Cardiac fibroblast (primary cell): ENCODE measurements around the gene FCRL6.

Experiments used
- DNase-seq, 2 donors: peaks; one replicate each; pipeline versions ENCODE4 v3.0.0 to v3.0.0-alpha.2; 2010; ENCODE audit warnings: low read depth in 2 of 2
- H3K4me3 ChIP-seq, 2 donors: replicated peaks in 1 of 2; 1 replicate in 1 of 2; 2 replicates in 1 of 2; pipeline ENCODE4 v1.5.1; 2011; ENCODE audit warnings: low read depth in 2 of 2, low read length in 2 of 2, mild to moderate bottlenecking in 2 of 2, moderate library complexity in 1 of 2
- TF ChIP-seq, protein P1 (sequence below): IDR thresholded peaks from one replicate; pipeline ENCODE4 v1.5.1; 2011; ENCODE audit warnings: low read depth, mild to moderate bottlenecking, low read length, inconsistent platforms

The FCRL6 gene

GRCh38 chr1:159830722-159831121 is 28.6 kb downstream of the FCRL6 start:
- TF ChIP-seq, protein P1, sequence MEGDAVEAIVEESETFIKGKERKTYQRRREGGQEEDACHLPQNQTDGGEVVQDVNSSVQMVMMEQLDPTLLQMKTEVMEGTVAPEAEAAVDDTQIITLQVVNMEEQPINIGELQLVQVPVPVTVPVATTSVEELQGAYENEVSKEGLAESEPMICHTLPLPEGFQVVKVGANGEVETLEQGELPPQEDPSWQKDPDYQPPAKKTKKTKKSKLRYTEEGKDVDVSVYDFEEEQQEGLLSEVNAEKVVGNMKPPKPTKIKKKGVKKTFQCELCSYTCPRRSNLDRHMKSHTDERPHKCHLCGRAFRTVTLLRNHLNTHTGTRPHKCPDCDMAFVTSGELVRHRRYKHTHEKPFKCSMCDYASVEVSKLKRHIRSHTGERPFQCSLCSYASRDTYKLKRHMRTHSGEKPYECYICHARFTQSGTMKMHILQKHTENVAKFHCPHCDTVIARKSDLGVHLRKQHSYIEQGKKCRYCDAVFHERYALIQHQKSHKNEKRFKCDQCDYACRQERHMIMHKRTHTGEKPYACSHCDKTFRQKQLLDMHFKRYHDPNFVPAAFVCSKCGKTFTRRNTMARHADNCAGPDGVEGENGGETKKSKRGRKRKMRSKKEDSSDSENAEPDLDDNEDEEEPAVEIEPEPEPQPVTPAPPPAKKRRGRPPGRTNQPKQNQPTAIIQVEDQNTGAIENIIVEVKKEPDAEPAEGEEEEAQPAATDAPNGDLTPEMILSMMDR = no peak
- H3K4me3 ChIP-seq = no peak overlapping the region
- DNase-seq = no peak

DNA sequence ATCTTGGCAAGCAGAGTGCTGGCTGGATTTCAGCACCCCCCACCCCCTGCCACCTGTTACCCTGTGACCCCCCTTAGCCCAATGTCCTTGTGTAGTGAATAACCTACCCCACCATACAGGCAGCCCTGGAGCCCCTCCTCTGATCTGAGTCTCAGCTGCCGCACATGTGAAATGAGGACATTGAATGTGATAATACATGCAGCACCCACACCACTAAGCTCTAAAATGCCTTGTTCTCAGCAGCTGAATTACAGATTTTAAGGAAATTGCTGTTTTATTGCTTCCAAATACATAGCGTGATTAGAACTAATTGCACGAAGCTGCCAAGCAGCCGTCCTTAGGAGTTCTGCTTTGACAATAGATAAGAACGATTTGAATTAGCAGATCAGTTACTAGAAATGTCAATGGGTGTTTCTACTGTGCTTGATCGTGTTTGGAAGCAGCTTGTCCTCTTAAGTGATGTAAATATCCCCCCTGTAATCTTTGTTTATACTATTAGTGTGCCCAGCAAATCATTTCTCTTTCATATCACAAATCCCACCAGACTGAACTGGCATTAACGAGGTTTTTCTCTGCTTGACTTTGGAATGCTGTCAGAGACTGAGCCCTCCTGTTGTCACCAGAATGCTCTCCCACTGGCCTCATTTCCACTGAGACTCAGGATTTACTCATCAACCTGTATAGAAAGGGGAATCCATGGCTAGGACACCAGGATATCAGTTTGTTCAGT is 29.4 kb downstream of the FCRL6 start:
- no peak for DNase-seq
- no peak overlapping the region for H3K4me3 ChIP-seq
- TF ChIP-seq, protein P1 = no peak

DNA sequence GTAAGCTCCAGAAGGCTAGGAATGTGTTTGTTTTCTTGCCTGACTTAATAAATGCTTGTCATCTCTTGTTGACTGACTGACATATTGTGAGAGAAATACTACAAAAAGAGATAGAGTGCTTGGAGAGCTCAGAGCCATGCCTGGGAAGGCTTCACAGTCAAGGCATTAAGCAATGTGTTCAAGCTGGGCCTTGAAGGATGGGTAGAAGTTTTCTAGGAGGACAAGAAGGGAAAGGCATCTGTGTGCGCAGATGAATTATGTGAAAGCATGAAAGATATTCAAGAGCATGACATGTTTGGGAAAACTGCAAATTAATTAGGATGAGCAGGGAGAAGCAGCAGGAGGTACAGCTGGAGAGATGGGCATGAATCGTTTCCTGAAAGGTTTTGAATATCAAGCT is 30.1 kb downstream of the FCRL6 start:
- H3K4me3 ChIP-seq = no peak overlapping the region
- no peak for DNase-seq
- TF ChIP-seq, protein P1 = no peak

DNA sequence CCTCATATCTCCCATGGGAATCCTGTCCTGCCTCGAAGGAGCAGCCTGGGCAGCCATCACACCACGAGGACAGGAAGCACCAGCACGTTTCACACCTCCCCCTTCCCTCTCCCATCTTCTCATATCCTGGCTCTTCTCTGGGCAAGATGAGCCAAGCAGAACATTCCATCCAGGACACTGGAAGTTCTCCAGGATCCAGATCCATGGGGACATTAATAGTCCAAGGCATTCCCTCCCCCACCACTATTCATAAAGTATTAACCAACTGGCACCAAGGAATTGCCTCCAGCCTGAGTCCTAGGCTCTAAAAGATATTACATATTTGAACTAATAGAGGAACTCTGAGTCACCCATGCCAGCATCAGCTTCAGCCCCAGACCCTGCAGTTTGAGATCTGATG is 33.2 kb downstream of the FCRL6 start:
- H3K4me3 ChIP-seq = no peak overlapping the region
- no peak for DNase-seq
- TF ChIP-seq, protein P1 = no peak

DNA sequence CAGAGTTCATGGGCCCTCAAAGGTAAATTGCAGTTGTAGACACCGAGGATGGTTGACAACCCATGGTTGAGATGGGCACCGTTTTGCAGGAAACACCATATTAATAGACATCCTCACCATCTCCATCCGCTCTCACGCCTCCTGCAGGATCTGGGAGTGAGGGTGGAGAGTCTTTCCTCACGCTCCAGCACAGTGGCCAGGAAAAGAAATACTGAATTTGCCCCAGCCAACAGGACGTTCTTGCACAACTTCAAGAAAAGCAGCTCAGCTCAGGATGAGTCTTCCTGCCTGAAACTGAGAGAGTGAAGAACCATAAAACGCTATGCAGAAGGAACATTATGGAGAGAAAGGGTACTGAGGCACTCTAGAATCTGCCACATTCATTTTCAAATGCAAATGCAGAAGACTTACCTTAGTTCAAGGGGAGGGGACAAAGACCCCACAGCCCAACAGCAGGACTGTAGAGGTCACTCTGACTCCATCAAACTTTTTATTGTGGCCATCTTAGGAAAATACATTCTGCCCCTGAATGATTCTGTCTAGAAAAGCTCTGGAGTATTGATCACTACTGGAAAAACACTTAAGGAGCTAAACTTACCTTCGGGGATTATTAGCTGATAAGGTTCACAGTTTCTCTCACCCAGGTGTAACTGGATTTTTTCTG is 33.8 kb downstream of the FCRL6 start:
- no peak overlapping the region for H3K4me3 ChIP-seq
- TF ChIP-seq, protein P1 = peak; percentile 21
- DNase-seq = peak in 1 of 2 donors; percentile 22

DNA sequence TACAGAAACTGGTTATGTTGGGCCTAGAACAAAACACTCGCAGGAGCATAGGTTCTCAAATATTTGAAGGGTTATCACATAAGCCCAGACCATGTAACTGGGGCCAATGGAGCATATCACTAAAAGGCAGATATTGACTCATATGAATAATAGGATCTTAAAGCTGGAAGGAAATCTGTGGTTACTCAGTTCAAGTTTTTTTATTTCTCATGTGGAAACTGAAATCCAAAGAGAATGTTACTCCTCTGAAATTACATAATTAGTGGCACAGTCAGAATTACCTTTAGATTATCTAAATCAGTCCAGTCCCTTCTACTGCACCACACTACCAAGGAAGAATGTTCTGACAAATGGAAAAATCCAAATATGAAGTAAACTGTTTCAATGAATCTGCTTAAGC is 36.6 kb downstream of the FCRL6 start:
- no peak overlapping the region for H3K4me3 ChIP-seq
- TF ChIP-seq, protein P1 = no peak
- DNase-seq = no peak
